ENCODE data around the gene PRDM2.

The PRDM2 gene

DNA sequence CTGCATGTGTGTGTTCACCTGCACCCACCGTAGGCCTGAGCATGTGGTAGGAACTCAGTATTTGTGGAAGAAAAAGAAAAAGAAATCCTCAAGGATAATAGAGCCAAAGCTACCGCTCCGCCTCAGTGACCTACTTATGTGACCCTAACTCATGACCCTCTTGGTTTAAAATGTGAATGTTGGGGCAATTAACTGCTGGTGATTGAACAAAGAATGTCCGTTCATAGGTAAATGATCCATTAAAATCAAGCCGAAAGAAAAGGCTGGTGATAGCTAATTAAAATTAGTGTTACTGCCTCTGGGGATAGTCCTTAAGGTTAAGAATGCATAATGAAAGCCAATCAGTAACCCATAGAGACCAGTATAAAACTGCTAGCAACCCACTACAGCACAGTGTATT, 98.1 kb downstream of the PRDM2 start:
- TF ChIP-seq PPARA (CRISPR knock-in tag; IDR thresholded peaks at IDR 0.05; ENCODE audit: borderline replicate concordance) (no peak), ESRRG (CRISPR knock-in tag; IDR thresholded peaks at IDR 0.05) (no peak), TCF4 (CRISPR knock-in tag; IDR thresholded peaks at IDR 0.05; ENCODE audit: borderline replicate concordance) (no peak), ZC3H10 (CRISPR knock-in tag; IDR thresholded peaks at IDR 0.05) (no peak), ZNF8 (CRISPR knock-in tag; IDR thresholded peaks at IDR 0.05) (no peak), ARNTL (CRISPR knock-in tag; IDR thresholded peaks at IDR 0.05; ENCODE audit: borderline replicate concordance, low read depth) (no peak), CSDC2 (CRISPR knock-in tag; IDR thresholded peaks at IDR 0.05) (no peak), ZFP3 (CRISPR knock-in tag; IDR thresholded peaks at IDR 0.05) (no peak), OSR1 (CRISPR knock-in tag; IDR thresholded peaks at IDR 0.05) (no peak), TOX (CRISPR knock-in tag; IDR thresholded peaks at IDR 0.05; ENCODE audit: borderline replicate concordance) (no peak)
- TF ChIP-seq, protein P1, sequence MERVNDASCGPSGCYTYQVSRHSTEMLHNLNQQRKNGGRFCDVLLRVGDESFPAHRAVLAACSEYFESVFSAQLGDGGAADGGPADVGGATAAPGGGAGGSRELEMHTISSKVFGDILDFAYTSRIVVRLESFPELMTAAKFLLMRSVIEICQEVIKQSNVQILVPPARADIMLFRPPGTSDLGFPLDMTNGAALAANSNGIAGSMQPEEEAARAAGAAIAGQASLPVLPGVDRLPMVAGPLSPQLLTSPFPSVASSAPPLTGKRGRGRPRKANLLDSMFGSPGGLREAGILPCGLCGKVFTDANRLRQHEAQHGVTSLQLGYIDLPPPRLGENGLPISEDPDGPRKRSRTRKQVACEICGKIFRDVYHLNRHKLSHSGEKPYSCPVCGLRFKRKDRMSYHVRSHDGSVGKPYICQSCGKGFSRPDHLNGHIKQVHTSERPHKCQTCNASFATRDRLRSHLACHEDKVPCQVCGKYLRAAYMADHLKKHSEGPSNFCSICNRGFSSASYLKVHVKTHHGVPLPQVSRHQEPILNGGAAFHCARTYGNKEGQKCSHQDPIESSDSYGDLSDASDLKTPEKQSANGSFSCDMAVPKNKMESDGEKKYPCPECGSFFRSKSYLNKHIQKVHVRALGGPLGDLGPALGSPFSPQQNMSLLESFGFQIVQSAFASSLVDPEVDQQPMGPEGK (CRISPR knock-in tag; IDR thresholded peaks at IDR 0.05; ENCODE audit: borderline replicate concordance) = no peak
- TF ChIP-seq, protein P2, sequence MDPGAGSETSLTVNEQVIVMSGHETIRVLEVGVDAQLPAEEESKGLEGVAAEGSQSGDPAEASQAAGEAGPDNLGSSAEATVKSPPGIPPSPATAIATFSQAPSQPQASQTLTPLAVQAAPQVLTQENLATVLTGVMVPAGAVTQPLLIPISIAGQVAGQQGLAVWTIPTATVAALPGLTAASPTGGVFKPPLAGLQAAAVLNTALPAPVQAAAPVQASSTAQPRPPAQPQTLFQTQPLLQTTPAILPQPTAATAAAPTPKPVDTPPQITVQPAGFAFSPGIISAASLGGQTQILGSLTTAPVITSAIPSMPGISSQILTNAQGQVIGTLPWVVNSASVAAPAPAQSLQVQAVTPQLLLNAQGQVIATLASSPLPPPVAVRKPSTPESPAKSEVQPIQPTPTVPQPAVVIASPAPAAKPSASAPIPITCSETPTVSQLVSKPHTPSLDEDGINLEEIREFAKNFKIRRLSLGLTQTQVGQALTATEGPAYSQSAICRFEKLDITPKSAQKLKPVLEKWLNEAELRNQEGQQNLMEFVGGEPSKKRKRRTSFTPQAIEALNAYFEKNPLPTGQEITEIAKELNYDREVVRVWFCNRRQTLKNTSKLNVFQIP (CRISPR knock-in tag; IDR thresholded peaks at IDR 0.05; ENCODE audit: borderline replicate concordance, low read depth) = no peak
- TF ChIP-seq, protein P3, sequence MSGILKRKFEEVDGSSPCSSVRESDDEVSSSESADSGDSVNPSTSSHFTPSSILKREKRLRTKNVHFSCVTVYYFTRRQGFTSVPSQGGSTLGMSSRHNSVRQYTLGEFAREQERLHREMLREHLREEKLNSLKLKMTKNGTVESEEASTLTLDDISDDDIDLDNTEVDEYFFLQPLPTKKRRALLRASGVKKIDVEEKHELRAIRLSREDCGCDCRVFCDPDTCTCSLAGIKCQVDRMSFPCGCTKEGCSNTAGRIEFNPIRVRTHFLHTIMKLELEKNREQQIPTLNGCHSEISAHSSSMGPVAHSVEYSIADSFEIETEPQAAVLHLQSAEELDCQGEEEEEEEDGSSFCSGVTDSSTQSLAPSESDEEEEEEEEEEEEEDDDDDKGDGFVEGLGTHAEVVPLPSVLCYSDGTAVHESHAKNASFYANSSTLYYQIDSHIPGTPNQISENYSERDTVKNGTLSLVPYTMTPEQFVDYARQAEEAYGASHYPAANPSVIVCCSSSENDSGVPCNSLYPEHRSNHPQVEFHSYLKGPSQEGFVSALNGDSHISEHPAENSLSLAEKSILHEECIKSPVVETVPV (CRISPR knock-in tag; IDR thresholded peaks at IDR 0.05) = no peak
- TF ChIP-seq, protein P4, sequence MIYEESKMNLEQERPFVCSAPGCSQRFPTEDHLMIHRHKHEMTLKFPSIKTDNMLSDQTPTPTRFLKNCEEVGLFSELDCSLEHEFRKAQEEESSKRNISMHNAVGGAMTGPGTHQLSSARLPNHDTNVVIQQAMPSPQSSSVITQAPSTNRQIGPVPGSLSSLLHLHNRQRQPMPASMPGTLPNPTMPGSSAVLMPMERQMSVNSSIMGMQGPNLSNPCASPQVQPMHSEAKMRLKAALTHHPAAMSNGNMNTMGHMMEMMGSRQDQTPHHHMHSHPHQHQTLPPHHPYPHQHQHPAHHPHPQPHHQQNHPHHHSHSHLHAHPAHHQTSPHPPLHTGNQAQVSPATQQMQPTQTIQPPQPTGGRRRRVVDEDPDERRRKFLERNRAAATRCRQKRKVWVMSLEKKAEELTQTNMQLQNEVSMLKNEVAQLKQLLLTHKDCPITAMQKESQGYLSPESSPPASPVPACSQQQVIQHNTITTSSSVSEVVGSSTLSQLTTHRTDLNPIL (CRISPR knock-in tag; IDR thresholded peaks at IDR 0.05; ENCODE audit: low read depth) = no peak
- no peak for ATAC-seq

DNA sequence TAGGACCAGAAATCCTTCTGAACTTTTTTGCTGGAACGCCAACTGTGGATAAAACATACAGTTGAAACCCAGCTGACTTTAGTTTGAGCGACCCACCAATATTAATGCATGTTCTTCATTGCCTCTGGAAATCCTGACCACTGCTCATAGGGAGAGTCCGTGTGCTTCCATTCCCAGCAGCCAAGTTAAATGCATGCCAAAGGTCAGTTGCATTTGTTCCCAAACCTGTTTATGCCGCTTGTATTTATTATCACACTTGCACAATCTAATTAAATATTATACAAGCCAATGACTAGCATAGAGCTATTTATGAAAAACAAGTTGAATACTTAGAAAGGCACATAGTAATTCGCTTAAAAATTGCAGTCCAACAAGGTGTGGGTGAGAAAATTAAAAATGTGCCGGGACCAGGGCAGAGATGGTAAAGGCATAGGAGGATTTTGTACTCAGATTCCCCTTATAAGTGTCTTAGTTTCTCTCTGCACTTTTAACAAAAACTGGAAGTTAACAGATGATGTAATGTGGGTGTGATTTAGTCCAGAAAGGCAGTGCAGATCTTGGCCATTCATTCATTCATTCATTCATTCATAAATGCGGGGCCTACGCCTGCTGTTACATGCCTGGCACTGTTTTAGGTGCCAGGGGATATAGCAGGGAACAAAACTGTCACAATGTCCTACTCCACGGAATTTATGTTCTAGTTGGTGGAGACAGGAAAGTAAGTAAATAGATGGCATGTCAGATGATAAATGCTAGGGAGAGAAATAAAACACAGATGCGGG, 99.7 kb downstream of the PRDM2 start:
- no peak for ATAC-seq
- TF ChIP-seq, protein P5, sequence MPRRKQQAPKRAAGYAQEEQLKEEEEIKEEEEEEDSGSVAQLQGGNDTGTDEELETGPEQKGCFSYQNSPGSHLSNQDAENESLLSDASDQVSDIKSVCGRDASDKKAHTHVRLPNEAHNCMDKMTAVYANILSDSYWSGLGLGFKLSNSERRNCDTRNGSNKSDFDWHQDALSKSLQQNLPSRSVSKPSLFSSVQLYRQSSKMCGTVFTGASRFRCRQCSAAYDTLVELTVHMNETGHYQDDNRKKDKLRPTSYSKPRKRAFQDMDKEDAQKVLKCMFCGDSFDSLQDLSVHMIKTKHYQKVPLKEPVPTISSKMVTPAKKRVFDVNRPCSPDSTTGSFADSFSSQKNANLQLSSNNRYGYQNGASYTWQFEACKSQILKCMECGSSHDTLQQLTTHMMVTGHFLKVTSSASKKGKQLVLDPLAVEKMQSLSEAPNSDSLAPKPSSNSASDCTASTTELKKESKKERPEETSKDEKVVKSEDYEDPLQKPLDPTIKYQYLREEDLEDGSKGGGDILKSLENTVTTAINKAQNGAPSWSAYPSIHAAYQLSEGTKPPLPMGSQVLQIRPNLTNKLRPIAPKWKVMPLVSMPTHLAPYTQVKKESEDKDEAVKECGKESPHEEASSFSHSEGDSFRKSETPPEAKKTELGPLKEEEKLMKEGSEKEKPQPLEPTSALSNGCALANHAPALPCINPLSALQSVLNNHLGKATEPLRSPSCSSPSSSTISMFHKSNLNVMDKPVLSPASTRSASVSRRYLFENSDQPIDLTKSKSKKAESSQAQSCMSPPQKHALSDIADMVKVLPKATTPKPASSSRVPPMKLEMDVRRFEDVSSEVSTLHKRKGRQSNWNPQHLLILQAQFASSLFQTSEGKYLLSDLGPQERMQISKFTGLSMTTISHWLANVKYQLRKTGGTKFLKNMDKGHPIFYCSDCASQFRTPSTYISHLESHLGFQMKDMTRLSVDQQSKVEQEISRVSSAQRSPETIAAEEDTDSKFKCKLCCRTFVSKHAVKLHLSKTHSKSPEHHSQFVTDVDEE (CRISPR knock-in tag; IDR thresholded peaks at IDR 0.05) = no peak
- TF ChIP-seq RARB (CRISPR knock-in tag; IDR thresholded peaks at IDR 0.05) (no peak), ZFP3 (CRISPR knock-in tag; IDR thresholded peaks at IDR 0.05) (no peak), ZNF70 (CRISPR knock-in tag; IDR thresholded peaks at IDR 0.05) (no peak), GLIS3 (CRISPR knock-in tag; IDR thresholded peaks at IDR 0.05) (no peak), CSDC2 (CRISPR knock-in tag; IDR thresholded peaks at IDR 0.05) (no peak), PPARA (CRISPR knock-in tag; IDR thresholded peaks at IDR 0.05; ENCODE audit: borderline replicate concordance) (no peak), TOX (CRISPR knock-in tag; IDR thresholded peaks at IDR 0.05; ENCODE audit: borderline replicate concordance) (no peak), ZC3H10 (CRISPR knock-in tag; IDR thresholded peaks at IDR 0.05) (no peak), ARNTL (CRISPR knock-in tag; IDR thresholded peaks at IDR 0.05; ENCODE audit: borderline replicate concordance, low read depth) (no peak), OSR1 (CRISPR knock-in tag; IDR thresholded peaks at IDR 0.05) (no peak), TCF4 (CRISPR knock-in tag; IDR thresholded peaks at IDR 0.05; ENCODE audit: borderline replicate concordance) (no peak), BACH2 (CRISPR knock-in tag; IDR thresholded peaks at IDR 0.05; ENCODE audit: borderline replicate concordance) (no peak), ISL1 (CRISPR knock-in tag; IDR thresholded peaks at IDR 0.05) (no peak), ESRRG (CRISPR knock-in tag; IDR thresholded peaks at IDR 0.05) (no peak), SNAI2 (CRISPR knock-in tag; IDR thresholded peaks at IDR 0.05) (no peak)
- TF ChIP-seq, protein P1 (CRISPR knock-in tag; IDR thresholded peaks at IDR 0.05; ENCODE audit: borderline replicate concordance) = no peak
- TF ChIP-seq, protein P2 (CRISPR knock-in tag; IDR thresholded peaks at IDR 0.05; ENCODE audit: borderline replicate concordance, low read depth) = no peak

All from SK-N-SH treated with all-trans-retinoic acid at 6 μM for 48 hours (cell line).